Measurements from ENCODE around the gene FPR3. TPM values are rescaled to one million over a fixed set of nuclear protein-coding genes. Genes with fewer than 3 reads are reported as not detected.

FPR3 gene
- total RNA-seq, 4 donors from 2014 or later, result 0.61 to 8.9 (median 3.6) TPM

DNA sequence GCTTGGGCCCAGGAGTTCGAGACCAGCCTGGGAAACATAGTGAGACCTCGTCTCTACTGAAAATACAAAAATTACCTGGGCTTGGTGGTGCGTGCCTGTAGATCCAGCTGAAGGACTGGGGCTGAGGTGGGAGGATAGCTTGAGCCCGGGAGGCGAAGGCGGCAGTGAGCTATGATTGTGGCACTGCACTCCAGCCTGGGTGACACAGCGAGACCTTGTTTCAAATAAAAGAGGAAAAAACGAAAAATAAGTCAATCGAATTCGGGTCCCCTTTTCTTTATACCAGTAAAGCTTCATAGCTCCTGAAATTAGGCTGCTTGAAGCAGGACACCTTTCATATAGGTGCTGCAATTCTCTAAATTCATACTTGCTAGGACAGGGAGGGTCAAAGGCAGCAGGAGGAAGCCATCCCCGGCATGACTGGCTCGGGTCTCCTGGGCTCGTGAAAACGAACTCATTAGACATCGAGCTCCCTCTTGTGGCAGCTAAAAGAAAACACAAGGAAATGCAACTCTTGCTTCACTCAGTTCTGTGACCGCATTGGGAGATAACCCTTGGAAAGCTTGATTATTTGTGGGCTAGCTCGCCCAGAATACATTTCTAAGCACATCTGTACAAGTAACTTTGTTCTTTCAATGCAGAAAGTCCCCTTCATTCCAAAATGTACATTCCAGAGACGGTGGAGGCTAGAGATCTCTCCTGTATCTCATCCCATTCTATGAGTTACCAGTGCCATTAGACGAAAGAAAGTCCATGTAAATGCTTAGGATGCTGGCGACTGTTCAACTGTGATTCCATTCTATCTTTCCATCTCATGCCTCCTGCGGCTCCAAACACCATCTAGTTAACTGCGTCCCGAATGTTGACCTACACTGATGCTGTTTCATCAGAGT is 17.1 kb upstream of the FPR3 start:
- no peak overlapping the region for H3K27ac ChIP-seq
- WGBS, 2 donors, result 27% methylated on average over 23 of the region's 23 CpGs
- peak; percentile 50 to 76 (median 68) for TF ChIP-seq CTCF (IDR thresholded peaks at IDR 0.05)
- no peak for TF ChIP-seq POLR2A (IDR thresholded peaks at IDR 0.05)
- intact Hi-C loops (cut with DNase I), result loop anchor here (10.0 kb wide), 1 partner anchor 63 kb away; no protein-coding TSS in a partner anchor
- H3K27me3 ChIP-seq, result peaks cover 0 to 73% (median 0%) of the 10 kb centered on the region in 4 donors
- no peaks in the 10 kb centered on the region for H3K36me3 ChIP-seq
- no peaks in the 10 kb centered on the region for H3K9me3 ChIP-seq
- H3K4me1 ChIP-seq, result peaks cover 0 to 6% (median 0%) of the 10 kb centered on the region in 3 donors
- H3K4me3 ChIP-seq, result no peak overlapping the region
- DNase-seq, result no peak

- H3K36me3 ChIP-seq, result no peaks in the 10 kb centered on the region
- H3K27ac ChIP-seq, result no peak overlapping the region
- 60 to 67% methylated on average over 1 of the region's 1 CpG for WGBS, 2 donors
- H3K27me3 ChIP-seq, result peaks cover 0 to 60% (median 0%) of the 10 kb centered on the region in 4 donors
- no peak for DNase-seq
- peaks cover 0 to 6% (median 0%) of the 10 kb centered on the region in 3 donors for H3K4me1 ChIP-seq
- no peak overlapping the region for H3K4me3 ChIP-seq
- TF ChIP-seq CTCF (IDR thresholded peaks at IDR 0.05) (no peak), POLR2A (IDR thresholded peaks at IDR 0.05) (no peak)
- H3K9me3 ChIP-seq, result no peaks in the 10 kb centered on the region
- intact Hi-C loops (cut with DNase I), result loop anchor here (10.0 kb wide), 1 partner anchor 64 kb away; no protein-coding TSS in a partner anchor
These were observed 15.8 kb upstream of the FPR3 start for GRCh38 chr19:51779181-51779580.

GRCh38 chr19:51779703-51780102 is 15.3 kb upstream of the FPR3 start:
- Histone ChIP-seq H3K4me1 (peaks cover 0 to 6% (median 0%) of the 10 kb centered on the region in 3 donors), H3K4me3 (no peak overlapping the region), H3K27me3 (peaks cover 0 to 55% (median 0%) of the 10 kb centered on the region in 4 donors), H3K27ac (no peak overlapping the region), H3K36me3 (no peaks in the 10 kb centered on the region), H3K9me3 (no peaks in the 10 kb centered on the region)
- no peak for TF ChIP-seq POLR2A (IDR thresholded peaks at IDR 0.05)
- no peak for TF ChIP-seq CTCF (IDR thresholded peaks at IDR 0.05)
- 58% methylated on average over 2 of the region's 2 CpGs for WGBS, 2 donors
- no peak for DNase-seq
- intact Hi-C loops (cut with DNase I), result loop anchor here (10.0 kb wide), 1 partner anchor 65 kb away; no protein-coding TSS in a partner anchor

GRCh38 chr19:51780270-51780669 is 14.7 kb upstream of the FPR3 start:
- intact Hi-C loops (cut with DNase I), result no loop called here
- no peak for DNase-seq
- Histone ChIP-seq H3K36me3 (no peaks in the 10 kb centered on the region), H3K4me3 (no peak overlapping the region), H3K4me1 (peaks cover 0 to 10% (median 0%) of the 10 kb centered on the region in 3 donors), H3K9me3 (no peaks in the 10 kb centered on the region), H3K27ac (no peak overlapping the region), H3K27me3 (peaks cover 0 to 55% (median 0%) of the 10 kb centered on the region in 4 donors)
- 47 to 53% methylated on average over 2 of the region's 2 CpGs for WGBS, 2 donors
- no peak for TF ChIP-seq POLR2A (IDR thresholded peaks at IDR 0.05)
- TF ChIP-seq CTCF (IDR thresholded peaks at IDR 0.05), result no peak

DNA sequence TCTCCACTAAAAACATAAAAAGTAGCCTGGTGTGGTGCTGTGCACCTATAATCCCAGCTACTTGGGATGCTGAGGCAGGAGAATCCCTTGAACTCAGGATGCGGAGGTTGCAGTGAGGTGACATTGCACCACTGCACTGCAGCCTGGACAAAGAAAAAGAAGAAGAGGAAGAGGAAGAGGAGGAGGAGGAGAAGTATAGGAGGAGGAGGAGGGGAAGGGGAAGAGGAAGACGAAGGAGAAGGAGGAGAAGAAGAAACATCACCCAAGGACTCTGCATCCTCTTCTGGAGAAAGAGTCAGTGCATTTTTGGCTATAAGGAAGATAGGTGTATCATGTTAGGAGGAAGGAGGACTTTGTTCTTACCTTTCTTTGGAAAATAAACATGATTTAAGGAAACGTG is 13.0 kb upstream of the FPR3 start:
- 38 to 40% methylated on average over 3 of the region's 3 CpGs for WGBS, 2 donors
- H3K4me1 ChIP-seq, result peaks cover 0 to 13% (median 0%) of the 10 kb centered on the region in 3 donors
- intact Hi-C loops (cut with DNase I), result no loop called here
- H3K4me3 ChIP-seq, result no peak overlapping the region
- no peaks in the 10 kb centered on the region for H3K36me3 ChIP-seq
- no peak for TF ChIP-seq POLR2A (IDR thresholded peaks at IDR 0.05)
- TF ChIP-seq CTCF (IDR thresholded peaks at IDR 0.05), result no peak
- no peak overlapping the region for H3K27ac ChIP-seq
- DNase-seq, result no peak
- no peaks in the 10 kb centered on the region for H3K9me3 ChIP-seq
- peaks cover 0 to 46% (median 0%) of the 10 kb centered on the region in 4 donors for H3K27me3 ChIP-seq
